AG09319 (cell line): ENCODE data around the gene SLC22A2.

Experiments used
- DNase-seq: peaks from one replicate; pipeline ENCODE4 v3.0.0-alpha.2; 2010; ENCODE audit warnings: low read depth; ENCODE audit errors: extremely low read depth
- CTCF ChIP-seq: IDR thresholded peaks from 2 replicates; pipeline ENCODE4 v1.5.1; 2011; ENCODE audit warnings: low read depth, mild to moderate bottlenecking, inconsistent platforms, low read length, moderate library complexity

The SLC22A2 gene

GRCh38 chr6:160259598-160259997 lies 977 bp upstream of the SLC22A2 start:
- no peak for DNase-seq

GRCh38 chr6:160259143-160259425 lies 463 bp upstream of the SLC22A2 start:
- no peak for TF ChIP-seq CTCF
- no peak for DNase-seq

More at GRCh38 chr6:160259598-160259997, 977 bp upstream of the SLC22A2 start:
- no peak for TF ChIP-seq CTCF

- no peak for TF ChIP-seq CTCF
- no peak for DNase-seq
These were observed 2.2 kb downstream of the SLC22A2 start for GRCh38 chr6:160256445-160256844.

GRCh38 chr6:160254467-160255312 lies 3.9 kb downstream of the SLC22A2 start:
- TF ChIP-seq CTCF: no peak
- no peak for DNase-seq

- DNase-seq: no peak
- no peak for TF ChIP-seq CTCF
These were observed 4.9 kb downstream of the SLC22A2 start for GRCh38 chr6:160253714-160254113.

- DNase-seq: no peak
- no peak for TF ChIP-seq CTCF
These were observed 5.3 kb downstream of the SLC22A2 start for GRCh38 chr6:160253292-160253691.

GRCh38 chr6:160252073-160252813 lies 6.4 kb downstream of the SLC22A2 start:
- no peak for TF ChIP-seq CTCF
- DNase-seq: no peak
